Measurements from ENCODE around the gene NBPF14.
"Not testable (repeated sequence)": the region's sequence is repeated elsewhere in the genome, so short reads cannot be mapped to it uniquely, and the experiment has no call there.

NBPF14 gene

GRCh38 chr1:148493933-148494332, 101.9 kb downstream of the NBPF14 start:
- not testable (repeated sequence) for H3K9me2 ChIP-seq (replicated peaks; ENCODE audit: low read depth, low read length); H3K36me3 ChIP-seq (ENCODE audit: insufficient read depth, low read length); H3K9ac ChIP-seq (ENCODE audit: low read depth, low read length, poor library complexity, severe bottlenecking); H3K4me3 ChIP-seq (ENCODE audit: low read length, poor library complexity, severe bottlenecking); H2AFZ ChIP-seq (ENCODE audit: low read length); H4K20me1 ChIP-seq (ENCODE audit: insufficient read depth, low read length, poor library complexity, severe bottlenecking); H3K79me2 ChIP-seq (ENCODE audit: insufficient read depth, low read length); H3K4me2 ChIP-seq (ENCODE audit: low read depth, low read length, poor library complexity, severe bottlenecking); H3K27me3 ChIP-seq (ENCODE audit: insufficient read depth, low read length, poor library complexity, severe bottlenecking); H3K4me1 ChIP-seq (ENCODE audit: insufficient read depth, low read length, poor library complexity, severe bottlenecking); H3F3A ChIP-seq (ENCODE audit: low read depth); H3K9me3 ChIP-seq (ENCODE audit: insufficient read depth, low read depth, low read length)

GRCh38 chr1:148483029-148483428, 112.8 kb downstream of the NBPF14 start, which contains the start of gene PPIAL4G:
TSS of gene PPIAL4G (minus strand) at chr1:148483302. CDS start at chr1:148483252, 50 bp downstream.
- not testable (repeated sequence) for H3K9me3 ChIP-seq (ENCODE audit: insufficient read depth, low read depth, low read length); H3K36me3 ChIP-seq (ENCODE audit: insufficient read depth, low read length); H3K27me3 ChIP-seq (ENCODE audit: insufficient read depth, low read length, poor library complexity, severe bottlenecking); H3K4me2 ChIP-seq (ENCODE audit: low read depth, low read length, poor library complexity, severe bottlenecking); H3K4me3 ChIP-seq (ENCODE audit: low read length, poor library complexity, severe bottlenecking); H3K4me1 ChIP-seq (ENCODE audit: insufficient read depth, low read length, poor library complexity, severe bottlenecking); H2AFZ ChIP-seq (ENCODE audit: low read length); H4K20me1 ChIP-seq (ENCODE audit: insufficient read depth, low read length, poor library complexity, severe bottlenecking); H3K9me2 ChIP-seq (replicated peaks; ENCODE audit: low read depth, low read length); H3F3A ChIP-seq (ENCODE audit: low read depth); H3K79me2 ChIP-seq (ENCODE audit: insufficient read depth, low read length); H3K9ac ChIP-seq (ENCODE audit: low read depth, low read length, poor library complexity, severe bottlenecking)
